GM19193 (cell line): ENCODE measurements around the gene ODAD2.

Experiments
- POLR2A ChIP-seq: IDR thresholded peaks from 4 replicates; pipeline ENCODE4 v1.6.1; 2011; ENCODE audit not compliant: insufficient read depth, insufficient read length; ENCODE audit errors: extremely low read depth

Gene ODAD2, protein sequence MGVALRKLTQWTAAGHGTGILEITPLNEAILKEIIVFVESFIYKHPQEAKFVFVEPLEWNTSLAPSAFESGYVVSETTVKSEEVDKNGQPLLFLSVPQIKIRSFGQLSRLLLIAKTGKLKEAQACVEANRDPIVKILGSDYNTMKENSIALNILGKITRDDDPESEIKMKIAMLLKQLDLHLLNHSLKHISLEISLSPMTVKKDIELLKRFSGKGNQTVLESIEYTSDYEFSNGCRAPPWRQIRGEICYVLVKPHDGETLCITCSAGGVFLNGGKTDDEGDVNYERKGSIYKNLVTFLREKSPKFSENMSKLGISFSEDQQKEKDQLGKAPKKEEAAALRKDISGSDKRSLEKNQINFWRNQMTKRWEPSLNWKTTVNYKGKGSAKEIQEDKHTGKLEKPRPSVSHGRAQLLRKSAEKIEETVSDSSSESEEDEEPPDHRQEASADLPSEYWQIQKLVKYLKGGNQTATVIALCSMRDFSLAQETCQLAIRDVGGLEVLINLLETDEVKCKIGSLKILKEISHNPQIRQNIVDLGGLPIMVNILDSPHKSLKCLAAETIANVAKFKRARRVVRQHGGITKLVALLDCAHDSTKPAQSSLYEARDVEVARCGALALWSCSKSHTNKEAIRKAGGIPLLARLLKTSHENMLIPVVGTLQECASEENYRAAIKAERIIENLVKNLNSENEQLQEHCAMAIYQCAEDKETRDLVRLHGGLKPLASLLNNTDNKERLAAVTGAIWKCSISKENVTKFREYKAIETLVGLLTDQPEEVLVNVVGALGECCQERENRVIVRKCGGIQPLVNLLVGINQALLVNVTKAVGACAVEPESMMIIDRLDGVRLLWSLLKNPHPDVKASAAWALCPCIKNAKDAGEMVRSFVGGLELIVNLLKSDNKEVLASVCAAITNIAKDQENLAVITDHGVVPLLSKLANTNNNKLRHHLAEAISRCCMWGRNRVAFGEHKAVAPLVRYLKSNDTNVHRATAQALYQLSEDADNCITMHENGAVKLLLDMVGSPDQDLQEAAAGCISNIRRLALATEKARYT

DNA sequence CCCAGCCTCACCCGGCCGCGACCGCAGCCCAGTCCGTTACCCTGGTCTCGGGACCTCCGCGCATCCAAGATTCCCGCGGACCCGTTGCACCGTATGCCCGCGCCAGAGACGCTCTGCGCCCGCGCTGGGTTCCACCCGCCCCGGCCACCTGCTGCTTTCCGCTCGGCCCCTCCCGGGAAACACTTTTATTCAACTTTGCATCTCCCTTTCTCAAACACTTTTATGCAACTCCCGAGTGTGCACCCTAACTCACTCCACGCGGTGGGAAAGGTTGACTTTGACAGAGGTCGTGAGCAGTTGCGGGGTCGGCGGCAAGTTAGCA is at the start of gene ODAD2:
ODAD2 (minus strand) TSS at position 126 of the 322 bp plus-strand sequence. CDS start 3,937 bp downstream, outside the sequence.
- no peak for TF ChIP-seq POLR2A

DNA sequence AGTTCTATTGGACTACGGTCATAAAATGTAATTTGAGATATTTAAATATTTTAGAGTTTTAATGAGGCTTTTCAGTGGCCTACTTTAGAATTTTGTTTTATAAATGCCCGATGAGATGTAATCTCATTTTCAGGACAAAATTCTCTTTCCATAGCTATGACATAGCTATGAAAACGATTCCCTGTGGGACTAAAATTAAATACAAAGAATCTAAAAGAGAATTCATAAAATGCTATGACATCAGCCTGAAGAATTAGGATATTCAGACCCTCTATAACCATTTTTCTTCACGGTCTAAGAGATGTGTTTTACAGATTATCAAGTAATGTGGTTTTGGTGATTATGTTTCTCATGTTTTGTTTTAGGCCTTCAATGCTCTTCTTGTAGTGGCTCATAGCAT is 48.2 kb upstream of the ODAD2 start:
- TF ChIP-seq POLR2A: no peak

DNA sequence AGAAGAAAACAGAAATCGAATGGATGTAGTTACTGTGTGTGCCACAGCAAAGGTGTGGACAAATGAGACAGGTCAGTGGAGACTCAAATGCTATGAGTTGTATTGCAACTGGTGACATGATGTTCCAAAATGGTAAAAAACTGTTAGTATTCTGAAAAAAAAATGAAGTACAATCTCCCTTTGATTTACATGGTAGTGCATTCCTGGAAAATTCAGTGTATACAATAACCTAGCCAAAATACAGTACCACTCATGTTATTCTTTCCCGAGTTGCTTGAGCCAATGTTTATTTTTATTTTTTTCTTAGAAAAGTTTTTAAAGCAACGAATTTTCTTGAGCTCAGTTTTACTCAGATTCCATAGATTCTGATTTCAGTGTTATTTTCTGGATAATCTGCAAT is 47.7 kb upstream of the ODAD2 start:
- no peak for TF ChIP-seq POLR2A

DNA sequence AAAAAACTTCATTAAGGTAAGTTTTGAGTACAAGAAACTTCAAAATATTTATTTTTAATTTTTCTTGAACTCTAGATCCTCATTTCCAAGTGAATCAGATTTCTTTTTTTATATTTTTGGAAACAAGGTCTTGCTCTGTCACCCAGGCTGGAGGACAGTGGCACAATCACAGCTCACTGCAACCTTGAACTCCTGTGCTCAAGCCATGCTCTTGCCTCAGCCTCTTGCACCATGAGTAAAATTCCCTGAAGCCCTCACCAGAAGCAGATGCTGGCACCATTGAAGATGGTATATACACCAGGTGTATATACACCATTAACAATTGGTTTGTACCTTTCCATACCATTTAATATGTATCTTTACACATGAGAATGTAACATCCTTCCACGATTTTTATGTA is 45.1 kb upstream of the ODAD2 start:
- no peak for TF ChIP-seq POLR2A

DNA sequence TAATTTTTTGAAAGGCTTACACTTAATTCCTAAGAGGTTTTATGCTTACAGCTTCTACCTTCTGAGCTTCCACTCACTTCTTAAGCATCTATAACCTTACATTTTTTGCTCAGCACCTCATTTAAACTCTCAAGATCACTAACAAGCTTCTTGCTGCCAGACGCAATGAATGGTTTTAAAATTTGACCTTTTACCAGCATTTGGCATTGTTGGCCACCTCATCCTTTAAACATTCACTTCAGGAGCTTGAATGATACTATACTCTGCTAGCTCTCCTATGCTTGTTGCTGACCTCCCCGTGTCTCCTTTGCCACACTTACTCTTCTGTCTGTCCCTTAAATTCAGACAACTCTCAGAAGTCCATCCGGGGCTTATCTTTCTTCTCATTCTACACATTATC is 37.7 kb upstream of the ODAD2 start:
- no peak for TF ChIP-seq POLR2A

DNA sequence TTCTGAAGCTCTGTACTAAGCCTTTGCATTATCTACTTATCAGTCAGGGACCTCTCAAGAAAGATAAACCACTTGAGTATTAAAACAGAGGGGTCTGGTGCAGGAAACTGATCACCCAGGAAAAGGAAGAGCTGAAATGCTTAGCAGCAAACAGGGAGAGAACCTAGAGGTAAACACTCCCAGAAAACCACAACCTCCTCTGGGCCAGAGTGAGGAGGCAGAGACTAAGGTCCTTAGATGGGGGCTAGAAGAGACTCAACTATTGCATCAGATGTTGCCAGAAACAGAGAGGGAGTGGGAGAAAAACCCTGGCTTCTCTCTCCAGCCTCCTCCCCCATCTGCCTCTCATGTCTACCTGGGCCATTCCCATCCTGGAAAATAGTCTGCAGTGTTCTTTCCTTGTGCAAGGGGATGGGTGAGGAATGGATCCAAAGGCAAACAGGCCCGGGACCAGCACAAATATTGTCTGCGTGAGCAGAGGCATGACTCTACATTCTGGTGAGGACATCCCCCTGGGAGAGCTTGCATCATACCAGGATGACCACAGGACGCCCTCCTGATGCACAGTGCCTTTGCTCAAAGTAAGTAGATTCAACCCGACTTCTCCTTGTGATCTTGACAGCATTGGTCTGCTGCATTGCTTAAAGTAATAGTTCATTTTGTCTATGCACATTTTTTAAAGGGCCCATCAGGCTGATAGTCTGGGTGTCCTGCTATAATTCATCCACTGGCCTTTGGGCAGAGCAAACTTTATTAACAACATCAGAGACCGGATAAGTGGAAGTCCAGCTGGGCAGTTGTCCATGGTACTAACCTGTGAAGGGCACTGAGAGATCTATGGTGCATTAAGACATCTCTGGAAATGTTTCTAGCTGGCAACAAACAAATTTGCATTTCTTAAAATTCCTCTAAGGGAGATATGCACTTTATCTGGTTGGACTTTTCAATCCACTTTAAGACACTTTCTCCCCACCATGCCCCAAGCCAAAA is 22.4 kb upstream of the ODAD2 start:
- no peak for TF ChIP-seq POLR2A

DNA sequence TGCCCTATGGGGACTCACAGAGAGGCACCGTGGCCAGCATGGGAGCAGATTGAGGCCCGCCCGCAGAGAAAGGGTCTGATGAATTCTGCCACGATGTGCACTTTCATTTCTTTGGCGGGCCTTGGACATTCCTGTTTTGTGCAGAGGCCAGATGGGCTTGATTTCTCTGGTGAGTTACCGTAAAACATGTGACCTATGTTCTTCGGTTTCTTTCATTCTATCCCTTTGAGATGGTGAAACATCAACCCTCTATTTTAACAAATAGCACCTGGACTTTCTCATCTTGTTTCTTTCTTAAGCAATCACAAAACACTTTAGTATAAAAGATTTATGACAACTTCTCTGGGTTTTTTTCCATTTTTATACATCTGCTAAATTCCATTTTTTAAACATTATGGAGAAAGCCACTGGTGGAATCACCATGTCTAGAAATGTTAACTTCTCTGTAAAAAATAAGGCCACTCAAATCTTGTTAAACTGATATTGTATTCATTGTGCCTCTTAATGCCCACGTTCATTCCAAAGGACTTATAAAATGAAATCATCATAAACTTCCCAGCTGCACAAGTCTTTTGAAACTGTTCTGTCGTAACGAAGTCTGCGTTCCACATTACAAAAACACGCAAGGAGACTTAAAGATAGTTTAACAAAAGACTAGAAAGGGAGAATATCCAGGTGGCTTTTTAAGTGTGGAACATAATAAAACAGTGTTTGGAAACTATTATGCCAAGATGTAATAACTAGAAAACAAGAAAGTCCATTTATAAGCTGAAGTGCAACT is 21.4 kb upstream of the ODAD2 start:
- no peak for TF ChIP-seq POLR2A

DNA sequence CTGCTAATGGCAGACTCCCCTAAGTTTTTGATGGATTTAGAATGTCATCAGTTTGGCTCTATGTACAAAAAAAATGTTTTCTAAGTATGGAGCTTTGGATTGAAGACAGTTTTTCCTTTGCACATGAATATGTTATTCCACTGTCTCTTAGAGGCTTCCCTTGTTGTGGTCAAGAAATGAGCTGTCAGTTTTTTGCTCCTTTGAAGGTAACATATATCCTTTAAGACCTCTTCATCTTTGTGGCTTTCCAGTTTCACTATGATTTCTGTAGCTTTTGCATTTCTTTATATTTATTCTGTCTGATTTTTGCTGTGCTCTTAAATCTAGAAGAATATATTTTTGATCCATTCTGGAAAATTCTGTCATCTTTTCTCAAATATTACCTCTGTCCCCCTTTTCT is 15.8 kb upstream of the ODAD2 start:
- no peak for TF ChIP-seq POLR2A

DNA sequence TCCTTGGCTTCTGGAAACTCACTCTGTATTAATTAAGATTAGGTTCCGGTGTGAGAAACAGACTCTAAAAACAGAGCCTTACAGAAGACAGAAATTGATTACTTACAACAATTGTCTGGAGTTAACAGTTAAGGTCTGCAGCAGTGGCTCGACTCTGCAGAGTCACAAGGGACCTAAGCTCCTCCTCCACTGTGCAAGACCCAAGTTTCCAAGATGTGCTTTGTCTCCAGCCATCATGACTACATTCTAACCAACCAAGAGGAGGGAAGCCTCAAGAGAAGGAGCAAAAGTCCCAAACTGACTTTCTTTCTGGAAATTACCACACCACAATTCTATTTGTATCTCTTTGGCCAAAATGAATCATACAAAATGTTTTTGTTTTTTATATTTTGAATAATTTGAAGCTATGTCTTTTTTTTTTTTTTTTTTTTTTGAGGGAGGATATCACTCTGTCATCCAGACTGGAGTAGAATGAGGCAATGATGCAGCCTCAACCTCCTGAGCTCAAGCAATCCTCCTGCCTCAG is 14.2 kb upstream of the ODAD2 start:
- no peak for TF ChIP-seq POLR2A

DNA sequence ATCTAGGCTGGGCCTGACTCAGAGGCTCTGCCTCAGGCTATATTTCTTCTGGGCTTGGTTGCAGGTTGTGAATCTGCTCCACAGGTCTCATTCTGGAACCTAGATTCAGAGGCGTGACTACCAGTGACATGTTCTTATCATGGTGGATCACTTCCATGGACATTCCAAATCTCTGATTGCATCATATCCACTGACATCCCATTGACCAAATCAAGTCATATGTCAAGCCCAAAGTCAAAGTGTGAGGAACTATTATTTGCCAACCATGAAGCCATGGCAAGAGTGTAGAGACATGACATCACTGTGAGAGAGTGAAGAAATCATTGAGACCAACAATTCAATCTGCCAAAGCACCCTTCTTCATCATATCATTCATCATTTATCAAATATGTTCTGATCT is 11.9 kb upstream of the ODAD2 start:
- TF ChIP-seq POLR2A: no peak

DNA sequence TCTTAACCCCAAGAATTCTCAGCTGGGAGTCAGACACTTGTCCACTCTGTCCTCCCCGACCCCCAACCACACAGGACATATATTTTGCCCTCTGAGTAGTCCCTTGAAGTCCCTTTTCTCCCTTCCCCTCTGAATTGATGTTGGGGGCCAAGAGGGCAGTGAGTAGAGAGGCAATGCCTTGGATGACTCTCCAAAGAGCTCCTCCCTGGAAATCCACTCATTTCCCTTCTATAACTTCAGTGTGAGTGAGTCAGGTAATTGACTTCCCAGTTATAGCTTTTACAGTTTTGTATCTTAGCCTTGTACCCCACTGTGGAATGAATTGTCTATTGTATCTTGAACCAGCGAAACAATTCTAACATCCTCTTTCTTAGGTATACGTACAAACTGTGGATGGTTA is 9.2 kb upstream of the ODAD2 start:
- TF ChIP-seq POLR2A: no peak

DNA sequence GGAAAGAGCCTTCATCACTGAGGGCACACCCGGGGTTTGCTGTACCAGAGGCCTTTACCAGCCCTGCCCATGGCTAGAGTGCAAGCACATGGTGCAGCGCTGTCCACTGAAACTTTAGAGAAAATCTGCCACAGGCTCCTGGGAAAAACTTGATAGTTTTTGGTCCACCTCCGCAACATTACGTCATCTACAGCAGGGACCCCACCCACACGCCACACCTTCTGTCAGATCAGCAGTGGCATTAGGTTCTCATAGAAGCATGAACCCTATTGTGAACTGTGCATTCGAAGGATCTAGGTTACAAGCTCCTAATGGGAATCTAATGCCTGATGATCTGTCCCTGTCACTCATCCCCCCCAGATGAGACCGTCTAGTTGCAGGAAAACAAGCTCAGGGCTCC is 2.5 kb upstream of the ODAD2 start:
- TF ChIP-seq POLR2A: no peak

DNA sequence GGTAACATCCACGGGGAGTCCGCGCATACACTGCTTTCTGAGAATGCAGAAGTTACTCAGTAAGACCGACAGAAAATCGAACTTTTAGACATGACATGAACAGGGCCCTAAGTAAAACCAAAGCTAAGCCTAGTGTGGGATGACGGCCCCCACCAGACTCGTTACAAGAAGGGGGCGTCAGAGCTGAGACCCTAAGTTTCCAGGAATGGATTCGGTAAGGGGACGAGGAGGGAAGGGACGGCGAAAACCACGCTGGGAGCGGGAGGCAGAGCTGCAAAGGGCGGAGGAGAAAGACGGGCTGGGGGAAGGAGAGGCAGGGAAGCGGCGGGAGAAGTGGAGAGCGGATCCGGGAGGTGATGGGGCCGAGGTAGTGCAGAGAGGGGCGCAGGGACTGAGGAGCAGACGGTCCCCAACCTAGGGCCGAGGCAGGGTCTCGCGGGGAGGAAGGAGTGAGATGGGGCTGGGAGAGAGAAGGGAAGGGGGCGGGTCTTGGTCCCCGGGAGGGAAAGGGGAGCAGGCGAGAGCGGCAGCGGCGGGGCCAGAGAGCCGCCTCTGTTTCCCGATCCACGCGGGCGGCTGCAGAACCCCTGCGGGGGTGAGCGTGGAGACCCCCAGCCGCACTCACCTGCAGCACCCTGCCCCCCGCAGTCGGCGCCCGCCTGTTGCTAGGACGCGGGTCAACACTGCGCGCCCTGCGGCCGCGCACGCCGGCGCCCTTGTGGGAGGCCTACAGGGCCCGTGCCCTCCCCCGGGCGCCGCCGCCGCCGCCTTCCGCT is 513 bp downstream of the ODAD2 start:
- TF ChIP-seq POLR2A: no peak
